Left ventricle myocardium inferior (tissue), 1 donor: ENCODE results near the gene DOCK4. TPM values are rescaled to one million over a fixed set of nuclear protein-coding genes. Genes with fewer than 3 reads are reported as not detected.

Source experiments
- DNase-seq: peaks from one replicate; pipeline ENCODE4 v3.0.0-alpha.2; 2020
- H3K27ac ChIP-seq: fragments of 200-600 bp; replicated peaks from 2 replicates; pipeline ENCODE4 v1.8.0; 2021
- H3K27me3 ChIP-seq: fragments of 200-600 bp; 2 replicates; pipeline ENCODE4 v1.8.0; 2021; ENCODE audit warnings: low read depth
- H3K36me3 ChIP-seq: fragments of 200-600 bp; 2 replicates; pipeline ENCODE4 v1.8.0; 2021
- H3K4me1 ChIP-seq: fragments of 200-600 bp; 2 replicates; pipeline ENCODE4 v1.8.0; 2021
- H3K4me3 ChIP-seq: fragments of 200-600 bp; 2 replicates; pipeline ENCODE4 v1.8.0; 2021; ENCODE audit warnings: mild to moderate bottlenecking, moderate library complexity
- H3K9me3 ChIP-seq: fragments of 200-600 bp; replicated peaks from 2 replicates; pipeline ENCODE4 v1.8.0; 2021
- CTCF ChIP-seq: fragments of 200-600 bp; IDR thresholded peaks from 2 replicates; pipeline ENCODE4 v1.8.0; 2021; ENCODE audit warnings: antibody characterized with exemption, mild to moderate bottlenecking, borderline replicate concordance
- intact Hi-C: fragments of 100-400 bp; cut with micrococcal nuclease; formaldehyde crosslinking; loops from one replicate; pipeline ENCODE4 v1.11.0; 2022
- total RNA-seq: library from RNA; stranded (reverse); fragmentation: NEBNext Ultra II Directional; extraction: Animal tissue kit (Norgen Biotek cat#: 25700); gene quantifications from one replicate; pipeline ENCODE4 v1.2.1, GENCODE V29; 2021
- donor health status: DM: no; HTN: yes; CAD: no; lungs with severe emphysema.

Gene DOCK4
- total RNA-seq, 1 donor from 2014 or later = 15.2 TPM

GRCh38 chr7:111960984-111961383 lies 245.2 kb downstream of the DOCK4 start:
- peaks cover 25% of the 10 kb centered on the region for H3K4me1 ChIP-seq
- no peak overlapping the region for H3K27ac ChIP-seq
- no peaks in the 10 kb centered on the region for H3K9me3 ChIP-seq
- DNase-seq = no peak
- TF ChIP-seq CTCF = no peak
- no peaks in the 10 kb centered on the region for H3K36me3 ChIP-seq
- intact Hi-C loops = no loop called here
- no peaks in the 10 kb centered on the region for H3K27me3 ChIP-seq
- H3K4me3 ChIP-seq = no peak overlapping the region

GRCh38 chr7:111958896-111959295 lies 247.3 kb downstream of the DOCK4 start:
- no peak overlapping the region for H3K27ac ChIP-seq
- H3K4me1 ChIP-seq = peaks cover 46% of the 10 kb centered on the region
- intact Hi-C loops = no loop called here
- H3K9me3 ChIP-seq = no peaks in the 10 kb centered on the region
- no peak for DNase-seq
- no peak overlapping the region for H3K4me3 ChIP-seq
- no peak for TF ChIP-seq CTCF
- H3K27me3 ChIP-seq = no peaks in the 10 kb centered on the region
- H3K36me3 ChIP-seq = no peaks in the 10 kb centered on the region

- DNase-seq = no peak
- Histone ChIP-seq H3K9me3 (no peaks in the 10 kb centered on the region), H3K27ac (no peak overlapping the region), H3K27me3 (no peaks in the 10 kb centered on the region), H3K36me3 (no peaks in the 10 kb centered on the region), H3K4me3 (no peak overlapping the region), H3K4me1 (peaks cover 51% of the 10 kb centered on the region)
- intact Hi-C loops = no loop called here
- TF ChIP-seq CTCF = no peak
Measured at GRCh38 chr7:111958431-111958830, 247.8 kb downstream of the DOCK4 start.

GRCh38 chr7:111955616-111956015 lies 250.6 kb downstream of the DOCK4 start:
- H3K36me3 ChIP-seq = no peaks in the 10 kb centered on the region
- no peaks in the 10 kb centered on the region for H3K27me3 ChIP-seq
- peak overlapping the region; percentile 55 for H3K27ac ChIP-seq
- no peak for TF ChIP-seq CTCF
- H3K4me1 ChIP-seq = peaks cover 61% of the 10 kb centered on the region
- intact Hi-C loops = no loop called here
- no peaks in the 10 kb centered on the region for H3K9me3 ChIP-seq
- no peak overlapping the region for H3K4me3 ChIP-seq
- no peak for DNase-seq

- TF ChIP-seq CTCF = no peak
- intact Hi-C loops = no loop called here
Measured at GRCh38 chr7:111954474-111955381, 251.5 kb downstream of the DOCK4 start.

More at GRCh38 chr7:111954474-111955381, 251.5 kb downstream of the DOCK4 start:
- Histone ChIP-seq H3K4me1 (peaks cover 61% of the 10 kb centered on the region), H3K4me3 (no peak overlapping the region), H3K9me3 (no peaks in the 10 kb centered on the region), H3K36me3 (no peaks in the 10 kb centered on the region), H3K27me3 (no peaks in the 10 kb centered on the region), H3K27ac (peak overlapping the region; percentile 55)
- no peak for DNase-seq
